Esophagus muscularis mucosa (tissue), 3 donors: ENCODE data around the gene EZR.

Source experiments
- POLR2A ChIP-seq: fragments of 450-650 bp; IDR thresholded peaks from one replicate; pipeline ENCODE4 v1.6.1; 2017; ENCODE audit warnings: antibody characterized with exemption, moderate library complexity, mild to moderate bottlenecking, low read depth
- POLR2AphosphoS5 ChIP-seq, 2 donors: sonication (generic); formaldehyde crosslinking; IDR thresholded peaks; one replicate each; pipeline ENCODE4 v1.6.1; 2017; ENCODE audit warnings: antibody characterized with exemption in 2 of 2
- TF ChIP-seq, protein P1 (sequence below), 3 experiments: fragments of 200-600 bp in 2 of 3; fragments of 450-650 bp in 1 of 3; sonication (generic) in 2 of 3; IDR thresholded peaks; one replicate each; pipeline ENCODE4 v1.5.1; 2017 to 2019; ENCODE audit warnings: antibody characterized with exemption in 3 of 3, mild to moderate bottlenecking in 2 of 3, moderate library complexity in 1 of 3

DNA sequence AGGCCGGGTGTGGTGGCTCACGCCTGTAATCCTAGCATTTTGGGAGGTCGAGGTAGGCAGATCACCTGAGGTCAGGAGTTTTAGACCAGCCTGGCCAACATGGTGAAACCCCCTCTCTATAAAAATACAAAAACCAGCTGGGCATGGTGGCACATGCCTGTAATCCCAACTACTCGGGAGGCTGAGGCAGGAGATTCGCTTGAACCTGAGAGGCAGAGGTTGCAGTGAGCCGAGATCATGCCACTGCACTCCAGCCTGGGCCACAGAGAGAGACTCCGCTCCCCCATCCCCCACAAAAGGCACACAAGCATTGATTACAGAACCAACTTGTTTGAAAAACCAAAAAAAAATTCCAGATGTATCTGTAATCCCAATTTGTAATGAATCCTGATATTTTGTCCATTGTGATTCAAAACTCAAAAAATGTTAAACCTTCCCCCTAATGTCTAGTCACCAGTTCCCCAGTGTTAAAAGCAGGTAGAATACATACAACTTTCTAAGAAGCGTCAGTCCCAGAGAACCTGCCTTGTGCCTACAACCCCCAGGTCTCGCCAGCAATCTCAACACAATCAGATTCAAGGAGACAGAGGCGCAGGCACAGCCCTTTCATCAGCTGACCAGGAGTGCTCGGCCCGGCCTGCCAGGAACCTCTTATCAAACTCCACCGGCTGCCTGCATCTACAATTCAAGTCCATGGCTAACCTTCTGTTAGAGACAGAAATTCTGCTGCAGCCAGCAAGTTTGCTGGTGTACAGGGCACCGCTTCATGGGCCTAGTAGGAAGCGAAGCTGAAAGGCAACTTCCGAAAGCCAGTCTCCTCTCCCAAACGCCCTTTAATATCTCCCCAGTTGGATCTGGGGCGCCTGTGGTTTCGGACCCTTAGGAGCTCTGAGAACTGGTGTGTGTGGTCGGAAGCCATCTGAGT, 2.1 kb downstream of the EZR start:
- TF ChIP-seq, protein P1, sequence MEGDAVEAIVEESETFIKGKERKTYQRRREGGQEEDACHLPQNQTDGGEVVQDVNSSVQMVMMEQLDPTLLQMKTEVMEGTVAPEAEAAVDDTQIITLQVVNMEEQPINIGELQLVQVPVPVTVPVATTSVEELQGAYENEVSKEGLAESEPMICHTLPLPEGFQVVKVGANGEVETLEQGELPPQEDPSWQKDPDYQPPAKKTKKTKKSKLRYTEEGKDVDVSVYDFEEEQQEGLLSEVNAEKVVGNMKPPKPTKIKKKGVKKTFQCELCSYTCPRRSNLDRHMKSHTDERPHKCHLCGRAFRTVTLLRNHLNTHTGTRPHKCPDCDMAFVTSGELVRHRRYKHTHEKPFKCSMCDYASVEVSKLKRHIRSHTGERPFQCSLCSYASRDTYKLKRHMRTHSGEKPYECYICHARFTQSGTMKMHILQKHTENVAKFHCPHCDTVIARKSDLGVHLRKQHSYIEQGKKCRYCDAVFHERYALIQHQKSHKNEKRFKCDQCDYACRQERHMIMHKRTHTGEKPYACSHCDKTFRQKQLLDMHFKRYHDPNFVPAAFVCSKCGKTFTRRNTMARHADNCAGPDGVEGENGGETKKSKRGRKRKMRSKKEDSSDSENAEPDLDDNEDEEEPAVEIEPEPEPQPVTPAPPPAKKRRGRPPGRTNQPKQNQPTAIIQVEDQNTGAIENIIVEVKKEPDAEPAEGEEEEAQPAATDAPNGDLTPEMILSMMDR (IDR thresholded peaks at IDR 0.05) = no peak
- TF ChIP-seq POLR2A (no peak), POLR2AphosphoS5 (IDR thresholded peaks at IDR 0.05) (peak in 1 of 2 donors; percentile 33)
